Measurements from ENCODE around the gene JAGN1. TPM values are rescaled to one million over a fixed set of nuclear protein-coding genes. Genes with fewer than 3 reads are reported as not detected.
A peak's percentile ranks its signal among the peaks of the same experiment; 100 is the strongest.

JAGN1 gene
- total and polyA plus RNA-seq, 9 of the 15 experiments (the other 6 are each of a cell fraction or from before 2014, with no cell fraction given) = 31.6 to 77.8 (median 40.3) TPM

DNA sequence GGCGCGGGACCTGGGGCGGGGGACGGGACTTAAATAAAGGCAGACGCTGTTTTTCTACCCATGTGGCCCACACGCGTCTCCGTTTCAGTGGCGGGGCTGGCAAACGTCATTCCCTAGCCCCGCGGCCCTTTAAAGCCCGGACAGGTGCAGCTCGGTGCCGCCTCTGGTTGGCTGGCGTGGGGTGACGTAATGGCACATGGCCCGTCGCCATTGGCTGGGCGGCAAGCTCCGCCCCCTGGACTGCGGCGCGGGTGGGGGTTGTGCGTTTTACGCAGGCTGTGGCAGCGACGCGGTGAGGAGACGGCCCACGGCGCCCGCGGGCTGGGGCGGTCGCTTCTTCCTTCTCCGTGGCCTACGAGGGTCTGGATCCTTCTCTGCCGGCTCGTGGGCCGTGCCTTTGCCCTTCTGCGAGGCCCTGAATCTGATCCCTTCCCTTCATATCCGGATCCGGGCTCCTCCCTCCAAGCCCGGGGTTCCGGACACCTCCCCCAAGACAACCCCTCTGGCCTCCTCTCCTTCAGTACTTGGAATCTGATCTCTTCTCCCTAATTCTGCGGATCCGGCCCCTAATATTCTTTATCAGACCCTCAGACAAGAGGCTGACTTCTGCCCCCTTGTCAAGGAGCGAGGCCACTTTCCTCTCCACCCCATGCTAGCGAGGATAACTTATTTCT lies 43.3 kb downstream of the JAGN1 start, which contains the start of gene CRELD1 (continued):
- TF ChIP-seq, protein P1, sequence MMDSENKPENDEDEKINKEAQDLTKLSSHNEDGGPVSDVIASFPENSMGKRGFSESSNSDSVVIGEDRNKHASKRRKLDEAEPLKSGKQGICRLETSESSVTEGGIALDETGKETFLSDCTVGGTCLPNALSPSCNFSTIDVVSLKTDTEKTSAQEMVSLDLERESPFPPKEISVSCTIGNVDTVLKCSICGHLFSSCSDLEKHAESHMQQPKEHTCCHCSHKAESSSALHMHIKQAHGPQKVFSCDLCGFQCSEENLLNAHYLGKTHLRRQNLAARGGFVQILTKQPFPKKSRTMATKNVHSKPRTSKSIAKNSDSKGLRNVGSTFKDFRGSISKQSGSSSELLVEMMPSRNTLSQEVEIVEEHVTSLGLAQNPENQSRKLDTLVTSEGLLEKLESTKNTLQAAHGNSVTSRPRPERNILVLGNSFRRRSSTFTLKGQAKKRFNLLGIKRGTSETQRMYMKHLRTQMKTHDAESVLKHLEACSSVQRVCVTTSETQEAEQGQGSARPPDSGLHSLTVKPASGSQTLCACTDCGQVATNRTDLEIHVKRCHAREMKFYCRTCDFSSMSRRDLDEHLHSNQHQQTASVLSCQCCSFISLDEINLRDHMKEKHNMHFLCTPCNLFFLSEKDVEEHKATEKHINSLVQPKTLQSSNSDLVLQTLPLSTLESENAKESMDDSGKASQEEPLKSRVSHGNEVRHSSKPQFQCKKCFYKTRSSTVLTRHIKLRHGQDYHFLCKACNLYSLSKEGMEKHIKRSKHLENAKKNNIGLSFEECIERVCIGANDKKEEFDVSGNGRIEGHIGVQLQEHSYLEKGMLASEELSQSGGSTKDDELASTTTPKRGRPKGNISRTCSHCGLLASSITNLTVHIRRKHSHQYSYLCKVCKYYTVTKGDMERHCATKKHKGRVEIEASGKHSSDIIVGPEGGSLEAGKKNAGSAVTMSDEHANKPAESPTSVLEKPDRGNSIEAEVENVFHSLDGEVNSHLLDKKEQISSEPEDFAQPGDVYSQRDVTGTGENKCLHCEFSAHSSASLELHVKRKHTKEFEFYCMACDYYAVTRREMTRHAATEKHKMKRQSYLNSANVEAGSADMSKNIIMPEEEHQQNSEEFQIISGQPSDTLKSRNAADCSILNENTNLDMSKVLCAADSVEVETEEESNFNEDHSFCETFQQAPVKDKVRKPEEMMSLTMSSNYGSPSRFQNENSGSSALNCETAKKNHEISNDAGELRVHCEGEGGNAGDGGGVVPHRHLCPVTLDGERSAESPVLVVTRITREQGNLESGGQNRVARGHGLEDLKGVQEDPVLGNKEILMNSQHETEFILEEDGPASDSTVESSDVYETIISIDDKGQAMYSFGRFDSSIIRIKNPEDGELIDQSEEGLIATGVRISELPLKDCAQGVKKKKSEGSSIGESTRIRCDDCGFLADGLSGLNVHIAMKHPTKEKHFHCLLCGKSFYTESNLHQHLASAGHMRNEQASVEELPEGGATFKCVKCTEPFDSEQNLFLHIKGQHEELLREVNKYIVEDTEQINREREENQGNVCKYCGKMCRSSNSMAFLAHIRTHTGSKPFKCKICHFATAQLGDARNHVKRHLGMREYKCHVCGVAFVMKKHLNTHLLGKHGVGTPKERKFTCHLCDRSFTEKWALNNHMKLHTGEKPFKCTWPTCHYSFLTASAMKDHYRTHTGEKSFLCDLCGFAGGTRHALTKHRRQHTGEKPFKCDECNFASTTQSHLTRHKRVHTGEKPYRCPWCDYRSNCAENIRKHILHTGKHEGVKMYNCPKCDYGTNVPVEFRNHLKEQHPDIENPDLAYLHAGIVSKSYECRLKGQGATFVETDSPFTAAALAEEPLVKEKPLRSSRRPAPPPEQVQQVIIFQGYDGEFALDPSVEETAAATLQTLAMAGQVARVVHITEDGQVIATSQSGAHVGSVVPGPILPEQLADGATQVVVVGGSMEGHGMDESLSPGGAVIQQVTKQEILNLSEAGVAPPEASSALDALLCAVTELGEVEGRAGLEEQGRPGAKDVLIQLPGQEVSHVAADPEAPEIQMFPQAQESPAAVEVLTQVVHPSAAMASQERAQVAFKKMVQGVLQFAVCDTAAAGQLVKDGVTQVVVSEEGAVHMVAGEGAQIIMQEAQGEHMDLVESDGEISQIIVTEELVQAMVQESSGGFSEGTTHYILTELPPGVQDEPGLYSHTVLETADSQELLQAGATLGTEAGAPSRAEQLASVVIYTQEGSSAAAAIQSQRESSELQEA (IDR thresholded peaks at IDR 0.05; ENCODE audit: low read depth) = no peak
- no peak for TF ChIP-seq CBX1 (IDR thresholded peaks at IDR 0.05; ENCODE audit: low read depth)
- TF ChIP-seq STAT5B (CRISPR knock-in tag; IDR thresholded peaks at IDR 0.05) = no peak
- peak; percentile 15 for TF ChIP-seq RBM22 (IDR thresholded peaks at IDR 0.05; ENCODE audit: low read depth, low read length, poor library complexity, severe bottlenecking)
- TF ChIP-seq FOXK2 (conservative IDR thresholded peaks at IDR 0.05 in 1 of 2, IDR thresholded peaks at IDR 0.05 in 1 of 2; ENCODE audit: low read depth in 2 of 2) = peak; percentile 42 to 49; a peak in 1 of 4 replicates
- TF ChIP-seq, protein P2, sequence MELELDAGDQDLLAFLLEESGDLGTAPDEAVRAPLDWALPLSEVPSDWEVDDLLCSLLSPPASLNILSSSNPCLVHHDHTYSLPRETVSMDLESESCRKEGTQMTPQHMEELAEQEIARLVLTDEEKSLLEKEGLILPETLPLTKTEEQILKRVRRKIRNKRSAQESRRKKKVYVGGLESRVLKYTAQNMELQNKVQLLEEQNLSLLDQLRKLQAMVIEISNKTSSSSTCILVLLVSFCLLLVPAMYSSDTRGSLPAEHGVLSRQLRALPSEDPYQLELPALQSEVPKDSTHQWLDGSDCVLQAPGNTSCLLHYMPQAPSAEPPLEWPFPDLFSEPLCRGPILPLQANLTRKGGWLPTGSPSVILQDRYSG (tag; conservative IDR thresholded peaks at IDR 0.05; ENCODE audit: low read depth) = no peak
- no peak for TF ChIP-seq RFX1 (IDR thresholded peaks at IDR 0.05)
- peak; percentile 62 for TF ChIP-seq POLR2AphosphoS5 (IDR thresholded peaks at IDR 0.05; ENCODE audit: control insufficient read depth, insufficient read depth, low read depth, low read length)
- no peak for TF ChIP-seq DDX20 (tag; IDR thresholded peaks at IDR 0.05; ENCODE audit: low read depth)
- no peak for TF ChIP-seq SMAD2 (IDR thresholded peaks at IDR 0.05; ENCODE audit: low read depth, low read length)
- TF ChIP-seq COPS2 (conservative IDR thresholded peaks at IDR 0.05) = no peak
- TF ChIP-seq PURB (CRISPR knock-in tag; IDR thresholded peaks at IDR 0.05; ENCODE audit: low read depth) = no peak
- TF ChIP-seq, protein P3, sequence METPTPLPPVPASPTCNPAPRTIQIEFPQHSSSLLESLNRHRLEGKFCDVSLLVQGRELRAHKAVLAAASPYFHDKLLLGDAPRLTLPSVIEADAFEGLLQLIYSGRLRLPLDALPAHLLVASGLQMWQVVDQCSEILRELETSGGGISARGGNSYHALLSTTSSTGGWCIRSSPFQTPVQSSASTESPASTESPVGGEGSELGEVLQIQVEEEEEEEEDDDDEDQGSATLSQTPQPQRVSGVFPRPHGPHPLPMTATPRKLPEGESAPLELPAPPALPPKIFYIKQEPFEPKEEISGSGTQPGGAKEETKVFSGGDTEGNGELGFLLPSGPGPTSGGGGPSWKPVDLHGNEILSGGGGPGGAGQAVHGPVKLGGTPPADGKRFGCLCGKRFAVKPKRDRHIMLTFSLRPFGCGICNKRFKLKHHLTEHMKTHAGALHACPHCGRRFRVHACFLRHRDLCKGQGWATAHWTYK (CRISPR knock-in tag; IDR thresholded peaks at IDR 0.05) = peak; percentile 41; the same call in 1 of the 2 replicates
- TF ChIP-seq NFIX (CRISPR knock-in tag; IDR thresholded peaks at IDR 0.05; ENCODE audit: low read depth) = no peak
- peak; percentile 26 for TF ChIP-seq ASH1L (IDR thresholded peaks at IDR 0.05; ENCODE audit: borderline replicate concordance, low read depth, partially characterized antibody)
- TF ChIP-seq, protein P4, sequence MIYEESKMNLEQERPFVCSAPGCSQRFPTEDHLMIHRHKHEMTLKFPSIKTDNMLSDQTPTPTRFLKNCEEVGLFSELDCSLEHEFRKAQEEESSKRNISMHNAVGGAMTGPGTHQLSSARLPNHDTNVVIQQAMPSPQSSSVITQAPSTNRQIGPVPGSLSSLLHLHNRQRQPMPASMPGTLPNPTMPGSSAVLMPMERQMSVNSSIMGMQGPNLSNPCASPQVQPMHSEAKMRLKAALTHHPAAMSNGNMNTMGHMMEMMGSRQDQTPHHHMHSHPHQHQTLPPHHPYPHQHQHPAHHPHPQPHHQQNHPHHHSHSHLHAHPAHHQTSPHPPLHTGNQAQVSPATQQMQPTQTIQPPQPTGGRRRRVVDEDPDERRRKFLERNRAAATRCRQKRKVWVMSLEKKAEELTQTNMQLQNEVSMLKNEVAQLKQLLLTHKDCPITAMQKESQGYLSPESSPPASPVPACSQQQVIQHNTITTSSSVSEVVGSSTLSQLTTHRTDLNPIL (CRISPR knock-in tag; IDR thresholded peaks at IDR 0.05) = no peak

Measured in K562 (cell line).